ENCODE data around the gene CNN2.
A peak's percentile ranks its signal among the peaks of the same experiment; 100 is the strongest.
"Not testable (repeated sequence)": the region's sequence is repeated elsewhere in the genome, so short reads cannot be mapped to it uniquely, and the experiment has no call there.

Gene CNN2

DNA sequence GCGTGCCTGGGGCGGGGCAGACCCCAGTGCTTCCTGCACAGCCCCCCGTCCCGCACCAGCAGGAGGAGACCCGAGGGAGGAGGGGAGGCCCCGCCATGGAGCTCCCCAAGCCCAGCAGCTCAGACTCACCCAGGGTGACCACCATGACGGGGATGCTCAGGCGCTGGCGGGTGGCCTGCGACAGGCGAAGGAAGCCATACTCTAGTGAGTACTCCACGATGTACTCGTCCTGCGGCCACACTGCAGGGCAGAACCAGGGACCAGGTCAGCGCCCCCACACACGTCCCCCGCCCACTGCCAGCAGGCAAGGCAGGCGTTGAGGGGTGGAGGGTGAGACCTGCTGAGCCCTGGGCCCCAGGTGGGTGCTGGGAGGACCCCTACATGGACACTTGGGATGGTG, 14.1 kb upstream of the CNN2 start:
- no peak for DNase-seq

DNA sequence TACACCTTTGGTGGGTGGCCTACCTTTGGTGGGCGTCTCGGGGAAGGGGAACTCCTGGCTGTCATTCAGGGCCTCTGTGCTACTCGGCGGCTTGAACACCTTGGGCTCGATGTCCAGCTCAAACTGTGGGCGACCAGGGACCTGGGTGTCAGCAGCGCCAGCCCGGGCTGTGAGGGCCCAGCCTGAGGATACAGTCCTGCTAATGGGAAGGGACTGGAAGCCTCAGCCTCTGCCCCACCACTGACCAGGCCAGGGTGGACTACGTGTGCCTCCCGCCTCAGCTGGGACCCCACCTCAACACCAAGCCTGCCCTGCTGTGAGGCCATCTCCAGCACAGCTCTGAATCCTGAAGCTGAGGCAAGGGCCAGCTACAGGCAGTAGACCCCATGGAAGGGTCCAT, 13.2 kb upstream of the CNN2 start:
- no peak for DNase-seq

DNA sequence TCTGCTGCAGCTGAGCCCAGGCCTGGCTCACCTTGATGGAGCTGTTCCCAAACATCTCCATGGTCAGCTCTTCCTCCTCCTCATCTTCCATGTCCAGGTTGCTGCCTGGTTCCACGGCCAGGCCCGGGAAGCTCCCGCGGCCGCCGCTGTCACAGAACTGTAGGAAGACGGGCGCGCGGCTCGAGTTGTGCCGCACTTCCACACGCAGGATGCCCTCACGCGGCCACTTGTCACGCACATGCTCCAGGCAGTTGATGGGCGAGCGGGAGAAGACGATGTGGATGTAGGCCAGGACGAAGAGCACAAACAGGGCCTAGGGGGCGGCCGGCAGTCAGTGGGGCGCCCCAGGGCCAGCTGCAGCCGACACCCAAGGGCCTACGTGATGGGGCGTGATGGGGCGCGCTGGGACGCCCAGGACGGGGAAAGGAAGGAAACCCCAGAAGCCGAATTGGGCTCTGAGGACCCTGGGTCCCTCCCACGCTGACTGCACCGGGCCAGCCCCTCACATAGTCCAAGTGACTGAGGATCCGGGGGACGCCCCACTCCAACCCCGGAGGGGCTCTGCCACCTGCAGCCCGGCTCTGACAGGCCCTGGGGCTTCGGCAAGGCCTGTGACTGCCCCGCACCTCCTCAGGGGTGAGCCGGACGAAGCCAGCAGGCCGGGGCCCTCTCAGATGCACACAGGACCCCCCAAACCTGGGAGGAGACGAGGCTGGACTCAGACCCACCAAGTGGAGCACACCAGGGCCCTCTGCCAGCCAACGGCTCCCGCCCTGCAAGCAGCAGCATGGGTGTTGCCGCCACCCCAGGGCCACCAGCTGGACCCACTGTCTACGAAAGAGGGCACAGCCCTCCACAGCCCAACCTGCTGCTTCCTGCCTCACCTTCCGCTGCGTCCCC, 12.0 kb upstream of the CNN2 start:
- DNase-seq, result no peak

GRCh38 chr19:1015061-1015781, 11.2 kb upstream of the CNN2 start:
- DNase-seq, result no peak

- DNase-seq, result no peak
Observed at GRCh38 chr19:1015782-1016646, 10.4 kb upstream of the CNN2 start.

GRCh38 chr19:1016647-1017114, 9.7 kb upstream of the CNN2 start:
- DNase-seq, result no peak

DNA sequence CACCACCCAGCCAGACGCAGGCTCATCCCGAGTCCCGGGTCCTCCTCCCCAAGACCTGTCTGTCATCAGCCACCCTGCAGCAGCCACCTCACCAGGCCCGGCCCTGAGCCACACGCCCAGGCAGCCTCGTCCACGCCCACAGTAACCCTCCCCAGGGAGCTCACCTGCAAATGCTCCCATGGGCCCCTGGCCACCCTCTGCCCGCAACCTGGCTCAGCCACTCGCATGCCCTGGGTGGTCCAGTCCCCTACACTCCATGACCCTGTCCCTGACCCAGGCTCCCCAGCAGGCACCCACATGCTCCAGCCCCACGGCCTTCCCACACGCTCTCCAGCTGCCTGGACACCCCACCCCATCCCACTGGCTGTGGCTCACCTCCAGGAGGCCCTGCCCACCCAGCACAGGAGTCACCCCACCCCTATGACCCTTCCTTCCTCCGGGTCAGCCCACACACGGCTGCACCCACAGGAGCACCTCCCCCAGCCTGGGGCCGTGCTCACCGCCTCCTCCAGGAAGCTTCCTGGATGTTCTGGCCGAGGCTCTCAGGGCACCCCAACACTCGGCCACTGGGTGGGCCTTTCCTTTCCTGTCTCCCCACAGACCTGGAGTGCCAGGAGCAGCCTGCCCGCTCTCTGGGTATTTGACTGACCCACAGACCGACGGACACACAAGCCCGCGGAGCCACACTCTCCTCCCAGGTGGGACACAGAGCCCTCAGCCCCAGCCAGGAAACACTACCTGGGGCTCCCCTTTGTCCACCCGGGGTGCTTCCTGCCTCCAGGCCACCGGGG, 9.1 kb upstream of the CNN2 start:
- DNase-seq, result no peak

DNA sequence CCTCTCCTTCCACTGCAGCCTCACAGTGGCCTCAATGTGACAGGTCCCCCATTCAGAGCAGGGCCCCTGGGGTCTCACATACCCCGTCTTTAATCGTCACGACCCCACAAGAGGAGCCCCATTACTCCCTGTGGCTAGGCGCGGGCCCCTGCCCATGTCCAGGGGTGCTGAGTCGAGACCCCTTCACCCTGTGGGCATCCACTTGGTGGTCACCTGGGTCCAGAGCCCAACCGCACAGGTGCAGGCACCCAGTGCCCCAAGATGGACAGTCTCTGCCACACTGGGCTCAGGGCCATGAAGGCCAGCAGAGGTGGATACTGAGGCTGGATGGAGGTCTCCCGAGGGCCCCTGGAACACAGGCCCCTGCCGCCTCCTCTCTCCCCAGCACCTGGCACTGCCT, 8.5 kb upstream of the CNN2 start:
- DNase-seq, result no peak

- no peak for DNase-seq
Observed at GRCh38 chr19:1018393-1018792, 8.0 kb upstream of the CNN2 start.

GRCh38 chr19:1018932-1019615, 7.3 kb upstream of the CNN2 start:
- no peak for DNase-seq

DNA sequence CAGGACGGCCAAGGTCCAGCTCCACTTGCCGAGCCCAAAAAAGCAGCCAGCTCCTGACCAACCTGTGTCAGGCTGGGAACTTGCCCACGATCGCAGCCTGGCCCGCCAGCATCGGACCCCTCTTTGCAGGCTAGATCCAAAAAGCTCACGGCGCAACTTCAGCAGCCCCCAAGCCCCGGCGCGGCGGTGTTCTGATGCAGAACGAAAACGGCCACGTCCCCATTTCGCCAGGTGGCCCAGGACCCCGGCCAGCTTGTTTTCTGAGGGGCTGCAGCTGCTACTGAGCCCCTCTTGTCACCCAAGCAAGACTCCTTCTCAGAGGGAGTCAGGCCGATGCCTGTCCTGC, 6.8 kb upstream of the CNN2 start:
- no peak for DNase-seq

GRCh38 chr19:1019980-1020867, 6.2 kb upstream of the CNN2 start:
- DNase-seq, result no peak

- DNase-seq, result peak; percentile 94
Observed at GRCh38 chr19:1020868-1021425, 5.5 kb upstream of the CNN2 start, which contains the start of gene TMEM259. Gene TMEM259, minus strand, starts transcription at chr19:1021123. Its CDS starts 127 bp downstream, at chr19:1020996.

DNA sequence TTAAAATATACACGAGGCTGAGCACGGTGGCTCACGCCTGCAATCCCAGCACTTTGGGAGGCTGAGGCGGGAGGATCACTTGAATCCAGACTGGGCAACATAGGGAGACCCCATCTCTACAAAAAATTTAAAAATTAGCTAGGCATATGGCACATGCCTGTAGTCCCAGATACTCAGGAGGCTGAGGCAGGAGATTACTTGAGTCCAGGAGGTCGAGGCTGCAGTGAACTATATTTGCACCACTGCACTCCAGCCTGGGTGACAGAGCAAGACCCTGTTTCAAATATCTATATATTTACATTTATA, 2.6 kb upstream of the CNN2 start:
- DNase-seq, result not testable (repeated sequence)

DNA sequence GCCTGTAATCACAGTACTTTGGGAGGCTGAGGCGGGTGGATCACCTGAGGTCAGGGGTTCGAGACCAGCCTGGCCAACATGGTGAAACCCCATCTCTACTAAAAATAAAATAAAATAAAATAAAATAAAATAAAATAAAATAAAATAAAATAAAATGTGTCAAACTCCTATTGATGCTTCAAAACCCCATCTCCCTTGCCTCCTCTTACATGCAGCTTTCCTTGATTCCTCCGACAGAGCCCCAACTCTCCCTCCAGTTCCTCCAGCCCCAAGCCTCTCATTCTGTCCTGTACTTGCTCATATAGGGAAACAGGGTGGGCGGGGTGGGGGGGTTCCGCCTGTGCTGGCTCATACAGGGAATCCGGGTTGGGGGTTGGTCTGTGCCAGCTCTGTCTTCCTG, 1.3 kb upstream of the CNN2 start:
- DNase-seq, result not testable (repeated sequence)

- DNase-seq, result no peak
Observed at GRCh38 chr19:1026783-1027649, 608 bp downstream of the CNN2 start.

DNA sequence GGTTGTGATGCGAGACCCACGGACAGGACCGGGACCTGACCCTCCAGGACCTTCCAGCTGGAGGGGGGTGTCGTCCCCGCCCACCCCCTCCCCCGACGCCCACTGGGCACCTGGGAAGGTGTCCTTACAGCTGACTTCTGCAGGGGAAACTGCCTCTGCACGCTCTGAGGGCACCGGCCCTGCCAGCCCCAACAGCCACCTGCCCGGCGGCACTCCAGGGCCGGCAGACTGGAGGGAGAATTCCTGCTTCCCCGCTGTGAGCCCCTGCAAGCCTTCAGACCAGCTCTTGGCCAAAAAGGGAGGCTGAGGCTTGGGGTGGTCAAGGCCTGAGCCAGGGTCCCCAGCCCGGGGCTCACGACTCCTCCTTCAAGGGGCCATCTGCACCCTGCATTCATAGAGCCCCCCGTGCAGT, 1.2 kb downstream of the CNN2 start:
- no peak for DNase-seq

- no peak for DNase-seq
Observed at GRCh38 chr19:1028062-1028926, 1.9 kb downstream of the CNN2 start.
